H9 (cell line): Measurements from ENCODE around the gene SDK2. TPM values are rescaled to one million over a fixed set of nuclear protein-coding genes. Genes with fewer than 3 reads are reported as not detected.
A peak's percentile ranks its signal among the peaks of the same experiment; 100 is the strongest.

ENCODE experiments used
- DNase-seq: peaks from one replicate; pipeline ENCODE4 v3.0.0-alpha.2; 2017
- H2AFZ ChIP-seq: one replicate; pipeline ENCODE4 v1.6.1; 2013; ENCODE audit warnings: mild to moderate bottlenecking, low read length, control low read depth, moderate library complexity
- H2AK5ac ChIP-seq: 2 replicates; pipeline ENCODE4 v1.6.1; 2013; ENCODE audit warnings: low read length, control low read depth, mixed read lengths; ENCODE audit not compliant: insufficient read length
- H2BK120ac ChIP-seq: one replicate; pipeline ENCODE4 v1.6.1; 2013; ENCODE audit warnings: low read depth, mild to moderate bottlenecking, low read length, control low read depth, inconsistent platforms; ENCODE audit not compliant: poor library complexity, severe bottlenecking
- H2BK12ac ChIP-seq: 2 replicates; pipeline ENCODE4 v1.6.1; 2013; ENCODE audit warnings: low read length, control low read depth, mixed read lengths, low read depth; ENCODE audit not compliant: insufficient read length
- H2BK15ac ChIP-seq: 2 replicates; pipeline ENCODE4 v1.6.1; 2013; ENCODE audit warnings: low read depth, low read length, control low read depth
- H2BK20ac ChIP-seq: one replicate; pipeline ENCODE4 v1.6.1; 2013; ENCODE audit warnings: low read depth, mild to moderate bottlenecking, low read length, control low read depth, inconsistent platforms; ENCODE audit not compliant: poor library complexity, severe bottlenecking
- H2BK5ac ChIP-seq: 2 replicates; pipeline ENCODE4 v1.6.1; 2013; ENCODE audit warnings: low read length, control low read depth, mixed read lengths; ENCODE audit not compliant: insufficient read length
- H3K14ac ChIP-seq: 2 replicates; pipeline ENCODE4 v1.6.1; 2013; ENCODE audit warnings: low read length, control low read depth; ENCODE audit not compliant: insufficient read depth
- H3K18ac ChIP-seq: 2 replicates; pipeline ENCODE4 v1.6.1; 2013; ENCODE audit warnings: low read depth, mild to moderate bottlenecking, mixed read lengths, low read length, control low read depth; ENCODE audit not compliant: insufficient read length
- H3K23ac ChIP-seq: 2 replicates; pipeline ENCODE4 v1.6.1; 2013; ENCODE audit warnings: low read length, control low read depth, mixed read lengths, low read depth; ENCODE audit not compliant: insufficient read length
- H3K23me2 ChIP-seq: 2 replicates; pipeline ENCODE4 v1.6.1; 2013; ENCODE audit warnings: low read depth, mild to moderate bottlenecking, mixed read lengths, low read length, control low read depth; ENCODE audit not compliant: insufficient read length, poor library complexity, severe bottlenecking
- H3K27ac ChIP-seq: 2 replicates; pipeline ENCODE4 v1.5.1; 2013; ENCODE audit warnings: low read length, control low read depth, mixed read lengths, low read depth; ENCODE audit not compliant: insufficient read length
- H3K27me3 ChIP-seq: 2 replicates; pipeline ENCODE4 v1.6.1; 2013; ENCODE audit warnings: low read length, control low read depth, inconsistent platforms; ENCODE audit not compliant: insufficient read depth
- H3K4ac ChIP-seq: 2 replicates; pipeline ENCODE4 v1.6.1; 2013; ENCODE audit warnings: low read depth, mild to moderate bottlenecking, control low read depth, inconsistent platforms, low read length, moderate library complexity
- H3K4me1 ChIP-seq: 2 replicates; pipeline ENCODE4 v1.6.1; 2013; ENCODE audit warnings: low read length, control low read depth, inconsistent platforms; ENCODE audit not compliant: insufficient read depth
- H3K4me2 ChIP-seq: 2 replicates; pipeline ENCODE4 v1.6.1; 2013; ENCODE audit warnings: low read length, control low read depth, mixed read lengths; ENCODE audit not compliant: insufficient read length, insufficient read depth
- H3K56ac ChIP-seq: 2 replicates; pipeline ENCODE4 v1.6.1; 2013; ENCODE audit warnings: low read depth, mild to moderate bottlenecking, mixed read lengths, low read length, control low read depth; ENCODE audit not compliant: insufficient read length
- H3K79me1 ChIP-seq: 2 replicates; pipeline ENCODE4 v1.6.1; 2013; ENCODE audit warnings: low read depth, mild to moderate bottlenecking, moderate library complexity, low read length, control low read depth, inconsistent platforms; ENCODE audit not compliant: insufficient read depth, poor library complexity, severe bottlenecking
- H3K79me2 ChIP-seq: 2 replicates; pipeline ENCODE4 v1.6.1; 2013; ENCODE audit warnings: low read length, control low read depth, inconsistent platforms; ENCODE audit not compliant: insufficient read depth
- H3K9ac ChIP-seq: 2 replicates; pipeline ENCODE4 v1.6.1; 2013; ENCODE audit warnings: low read length, control low read depth, mixed read lengths; ENCODE audit not compliant: insufficient read length; ENCODE audit errors: extremely low read depth
- H3K9me3 ChIP-seq: one replicate; pipeline ENCODE4 v1.6.1; 2013; ENCODE audit warnings: low read depth, low read length, inconsistent platforms; ENCODE audit not compliant: control insufficient read depth
- H3T11ph ChIP-seq: one replicate; pipeline ENCODE4 v1.6.1; 2013; ENCODE audit warnings: mild to moderate bottlenecking, low read length, control low read depth, inconsistent platforms
- H4K20me1 ChIP-seq: one replicate; pipeline ENCODE4 v1.6.1; 2013; ENCODE audit not compliant: control insufficient read depth, insufficient read length, insufficient read depth
- H4K5ac ChIP-seq: 2 replicates; pipeline ENCODE4 v1.6.1; 2013; ENCODE audit warnings: low read depth, mild to moderate bottlenecking, mixed read lengths, low read length, control low read depth; ENCODE audit not compliant: insufficient read length
- H4K8ac ChIP-seq: replicated peaks from 2 replicates; pipeline ENCODE4 v1.6.1; 2013; ENCODE audit warnings: low read length, control low read depth, mixed read lengths, low read depth; ENCODE audit not compliant: insufficient read length
- H4K91ac ChIP-seq: 2 replicates; pipeline ENCODE4 v1.6.1; 2013; ENCODE audit warnings: low read depth, mild to moderate bottlenecking, moderate library complexity, mixed read lengths, low read length, control low read depth; ENCODE audit not compliant: insufficient read length
- H3K27ac Mint-ChIP-seq, 3 experiments: 2 replicates in 2 of 3; 3 replicates in 1 of 3; pipeline ENCODE4 v1.8.0; 2020 to 2021; ENCODE audit warnings: mixed read lengths in 3 of 3, mild to moderate bottlenecking in 1 of 3, moderate library complexity in 1 of 3
- H3K27me3 Mint-ChIP-seq: 2 replicates; pipeline ENCODE4 v1.8.0; 2021; ENCODE audit warnings: low read depth, mild to moderate bottlenecking, moderate library complexity, mixed read lengths
- H3K36me3 Mint-ChIP-seq, 3 experiments: 2 replicates in 2 of 3; 3 replicates in 1 of 3; pipeline ENCODE4 v1.8.0; 2020 to 2021; ENCODE audit warnings: low read depth in 3 of 3, mixed read lengths in 3 of 3; ENCODE audit not compliant: insufficient read depth in 1 of 3
- H3K4me1 Mint-ChIP-seq, 2 experiments: 2 replicates each; pipeline ENCODE4 v1.8.0; 2020; ENCODE audit warnings: mixed read lengths in 2 of 2
- H3K4me3 Mint-ChIP-seq, 2 experiments: 2 replicates in 1 of 2; 3 replicates in 1 of 2; pipeline ENCODE4 v1.8.0; 2020 to 2021; ENCODE audit warnings: mild to moderate bottlenecking in 2 of 2, mixed read lengths in 2 of 2, moderate library complexity in 1 of 2
- H3K9me3 Mint-ChIP-seq, 2 experiments: 2 replicates in 1 of 2; 3 replicates in 1 of 2; pipeline ENCODE4 v1.8.0; 2020; ENCODE audit warnings: mild to moderate bottlenecking in 2 of 2, mixed read lengths in 2 of 2, moderate library complexity in 1 of 2
- WGBS: extraction: QIAGEN DNeasy Blood & Tissue Kit; methylation state at CpG from one replicate; pipeline ENCODE4 v1.1.7; 2013; ENCODE audit warnings: missing lambda C conversion rate, low lambda C conversion rate, mixed read lengths; ENCODE audit not compliant: insufficient read length; ENCODE audit errors: extremely low coverage; 5-methylcytosine and 5-hydroxymethylcytosine counted together
- total RNA-seq: library from RNA; stranded (reverse); gene quantifications from 2 replicates; pipeline ENCODE4 v1.2.1, GENCODE V29; 2021
- TF ChIP-seq, protein P1 (sequence below): fragments of 200-600 bp; sonication (generic); conservative IDR thresholded peaks from 3 replicates; pipeline ENCODE4 v1.8.0; 2021; ENCODE audit warnings: antibody characterized with exemption, mild to moderate bottlenecking

The SDK2 gene
- total RNA-seq, 1 experiment from 2014 or later, result 9.1 TPM

GRCh38 chr17:73444021-73444420, 200.2 kb downstream of the SDK2 start:
- H2BK120ac ChIP-seq, result no peak overlapping the region

More at GRCh38 chr17:73444021-73444420, 200.2 kb downstream of the SDK2 start:
- H3K27me3 Mint-ChIP-seq, result no peaks in the 10 kb centered on the region
- no peak overlapping the region for H3K4me3 Mint-ChIP-seq
- Histone ChIP-seq H2BK5ac (no peak overlapping the region), H2AFZ (no peak overlapping the region), H3K4me1 (no peaks in the 10 kb centered on the region), H3K9ac (no peak overlapping the region), H2BK20ac (no peak overlapping the region), H3K27me3 (no peaks in the 10 kb centered on the region), H3K4me2 (no peak overlapping the region), H3K14ac (no peak overlapping the region), H4K91ac (no peak overlapping the region), H2AK5ac (no peak overlapping the region), H4K5ac (no peak overlapping the region), H3K27ac (no peak overlapping the region), H3K18ac (no peak overlapping the region), H3K23me2 (no peaks in the 10 kb centered on the region), H3K9me3 (no peaks in the 10 kb centered on the region), H4K20me1 (no peaks in the 10 kb centered on the region), H2BK15ac (no peak overlapping the region), H2BK12ac (no peak overlapping the region), H3K23ac (no peak overlapping the region), H4K8ac (no peak overlapping the region), H3K79me2 (no peaks in the 10 kb centered on the region), H3K4ac (no peak overlapping the region), H3T11ph (no peak overlapping the region), H3K79me1 (no peaks in the 10 kb centered on the region), H3K56ac (no peak overlapping the region)
- peak overlapping the region in 1 of 3 experiments; percentile 55; a peak in 1 of 7 replicates for H3K27ac Mint-ChIP-seq
- 0 out of 4 replicates have a peak, but pooled peaks cover 0 to 2% of the 10 kb centered on the region in 2 experiments for H3K4me1 Mint-ChIP-seq
- TF ChIP-seq, protein P1, sequence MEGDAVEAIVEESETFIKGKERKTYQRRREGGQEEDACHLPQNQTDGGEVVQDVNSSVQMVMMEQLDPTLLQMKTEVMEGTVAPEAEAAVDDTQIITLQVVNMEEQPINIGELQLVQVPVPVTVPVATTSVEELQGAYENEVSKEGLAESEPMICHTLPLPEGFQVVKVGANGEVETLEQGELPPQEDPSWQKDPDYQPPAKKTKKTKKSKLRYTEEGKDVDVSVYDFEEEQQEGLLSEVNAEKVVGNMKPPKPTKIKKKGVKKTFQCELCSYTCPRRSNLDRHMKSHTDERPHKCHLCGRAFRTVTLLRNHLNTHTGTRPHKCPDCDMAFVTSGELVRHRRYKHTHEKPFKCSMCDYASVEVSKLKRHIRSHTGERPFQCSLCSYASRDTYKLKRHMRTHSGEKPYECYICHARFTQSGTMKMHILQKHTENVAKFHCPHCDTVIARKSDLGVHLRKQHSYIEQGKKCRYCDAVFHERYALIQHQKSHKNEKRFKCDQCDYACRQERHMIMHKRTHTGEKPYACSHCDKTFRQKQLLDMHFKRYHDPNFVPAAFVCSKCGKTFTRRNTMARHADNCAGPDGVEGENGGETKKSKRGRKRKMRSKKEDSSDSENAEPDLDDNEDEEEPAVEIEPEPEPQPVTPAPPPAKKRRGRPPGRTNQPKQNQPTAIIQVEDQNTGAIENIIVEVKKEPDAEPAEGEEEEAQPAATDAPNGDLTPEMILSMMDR, result no peak
- no CpG with 5 or more reads among the region's 8 CpGs for WGBS
- H3K9me3 Mint-ChIP-seq, result peaks cover 3 to 5% of the 10 kb centered on the region in 2 experiments; a peak in 3 of 5 replicates
- H3K36me3 Mint-ChIP-seq, result peaks cover 3 to 13% (median 7%) of the 10 kb centered on the region in 3 experiments; a peak in 3 of 7 replicates
- no peak for DNase-seq
